Effector memory CD8-positive, alpha-beta T cell (primary cell): ENCODE data around the gene SLC6A20.
A peak's percentile ranks its signal among the peaks of the same experiment; 100 is the strongest.

Experiments
- ATAC-seq: fragments of 150-1000 bp; cut with Tn5 transposase; replicated peaks from 2 replicates; pipeline ENCODE4 v1.10.0; 2021; ENCODE audit warnings: mild to moderate bottlenecking, moderate library complexity
- DNase-seq, 3 experiments: peaks; one replicate each; pipeline ENCODE4 v3.0.0; 2021
- H3K27ac Mint-ChIP-seq, 2 donors: one replicate each; pipeline ENCODE4 v1.8.0; 2022; ENCODE audit warnings: mild to moderate bottlenecking in 2 of 2, mixed read lengths in 2 of 2, moderate library complexity in 2 of 2
- H3K27me3 Mint-ChIP-seq, 2 donors: one replicate each; pipeline ENCODE4 v1.8.0; 2022; ENCODE audit warnings: mixed read lengths in 2 of 2
- H3K36me3 Mint-ChIP-seq: one replicate; pipeline ENCODE4 v1.8.0; 2022; ENCODE audit warnings: mild to moderate bottlenecking, moderate library complexity, mixed read lengths; ENCODE audit not compliant: insufficient read depth
- H3K4me1 Mint-ChIP-seq, 2 donors: one replicate each; pipeline ENCODE4 v1.8.0; 2022; ENCODE audit warnings: low read depth in 2 of 2, mixed read lengths in 2 of 2
- H3K4me3 Mint-ChIP-seq, 2 donors: one replicate each; pipeline ENCODE4 v1.8.0; 2022; ENCODE audit warnings: mild to moderate bottlenecking in 2 of 2, mixed read lengths in 2 of 2, moderate library complexity in 2 of 2
- H3K9me3 Mint-ChIP-seq, 2 donors: one replicate each; pipeline ENCODE4 v1.8.0; 2022; ENCODE audit warnings: mixed read lengths in 2 of 2

Gene SLC6A20

DNA sequence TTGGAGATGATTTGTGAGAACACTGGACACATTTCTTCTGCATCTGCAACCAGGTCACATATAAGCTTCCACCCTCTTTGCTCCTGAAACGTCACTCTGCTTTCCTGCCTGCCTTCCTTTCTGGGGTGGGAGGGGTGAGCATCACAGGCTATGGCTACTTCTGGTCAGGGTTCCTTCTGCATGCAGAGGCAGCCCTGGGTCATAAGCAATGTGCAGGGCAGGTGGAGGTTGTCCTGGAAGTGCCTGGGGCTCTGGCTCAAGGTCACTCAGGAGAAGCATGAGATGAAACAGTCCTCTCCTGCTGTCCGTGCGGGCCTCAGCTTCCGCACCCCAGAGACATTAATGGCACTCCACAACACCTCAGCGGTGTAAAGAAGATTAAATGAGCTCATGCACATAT lies 15.1 kb downstream of the SLC6A20 start:
- H3K27ac Mint-ChIP-seq = no peak overlapping the region
- peaks cover 0 to 2% of the 10 kb centered on the region in 2 donors for H3K9me3 Mint-ChIP-seq
- H3K4me3 Mint-ChIP-seq = no peak overlapping the region
- ATAC-seq (no peak), DNase-seq (no peak)
- H3K4me1 Mint-ChIP-seq = no peaks in the 10 kb centered on the region
- H3K36me3 Mint-ChIP-seq = no peaks in the 10 kb centered on the region
- peaks cover 0 to 9% of the 10 kb centered on the region in 2 donors for H3K27me3 Mint-ChIP-seq

DNA sequence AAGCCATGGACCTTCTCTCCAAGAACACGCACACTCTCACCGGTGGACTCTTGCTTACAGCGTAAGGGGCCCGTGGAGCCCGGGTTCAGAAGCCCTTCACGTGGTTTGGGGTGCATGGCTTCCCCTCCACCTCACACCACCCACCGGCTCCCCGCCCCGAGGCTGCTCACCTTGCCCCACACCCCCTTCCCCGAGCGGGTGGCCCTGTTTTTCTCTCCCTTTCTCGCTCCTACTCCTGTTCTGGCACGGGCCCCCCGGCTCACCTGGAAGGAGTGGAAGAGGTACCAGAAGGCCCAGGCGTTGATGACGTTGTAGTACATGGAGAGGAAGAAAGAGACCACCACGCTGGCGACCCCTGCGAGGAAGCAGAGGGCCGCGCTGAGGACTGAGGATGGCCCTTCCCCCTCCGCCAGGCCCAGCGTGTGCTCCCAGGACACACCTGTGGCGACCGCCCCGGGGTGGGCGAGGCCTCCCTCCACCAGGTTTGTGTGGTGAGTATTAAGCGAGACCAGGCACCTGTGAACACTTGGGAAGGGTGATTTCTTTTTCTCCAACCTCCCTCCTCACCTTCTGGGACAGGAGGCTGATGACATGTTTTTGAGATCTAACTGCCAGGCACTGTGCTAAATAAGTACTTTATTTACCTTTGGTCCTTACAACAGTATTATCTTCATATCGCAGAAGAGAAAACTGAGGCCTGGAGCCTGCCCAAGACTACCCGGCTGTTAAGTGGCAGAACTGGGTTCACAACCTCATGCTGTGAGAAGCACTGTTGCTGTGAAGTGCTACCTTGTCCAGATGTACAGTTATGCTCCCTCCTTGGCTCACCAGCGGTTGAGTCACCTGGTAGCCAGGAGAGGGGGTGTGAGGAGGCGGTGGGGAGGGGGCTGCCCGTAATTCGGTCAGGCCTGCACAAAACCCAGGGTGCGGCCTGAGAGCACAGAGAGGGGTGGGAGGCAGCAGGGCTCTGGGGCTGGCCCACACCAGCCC lies 16.3 kb downstream of the SLC6A20 start:
- Mint-ChIP-seq H3K4me1 (no peaks in the 10 kb centered on the region), H3K36me3 (no peaks in the 10 kb centered on the region), H3K27ac (no peak overlapping the region), H3K27me3 (peaks cover 0 to 10% of the 10 kb centered on the region in 2 donors), H3K9me3 (peaks cover 0 to 2% of the 10 kb centered on the region in 2 donors), H3K4me3 (no peak overlapping the region)
- ATAC-seq = no peak
- no peak for DNase-seq

DNA sequence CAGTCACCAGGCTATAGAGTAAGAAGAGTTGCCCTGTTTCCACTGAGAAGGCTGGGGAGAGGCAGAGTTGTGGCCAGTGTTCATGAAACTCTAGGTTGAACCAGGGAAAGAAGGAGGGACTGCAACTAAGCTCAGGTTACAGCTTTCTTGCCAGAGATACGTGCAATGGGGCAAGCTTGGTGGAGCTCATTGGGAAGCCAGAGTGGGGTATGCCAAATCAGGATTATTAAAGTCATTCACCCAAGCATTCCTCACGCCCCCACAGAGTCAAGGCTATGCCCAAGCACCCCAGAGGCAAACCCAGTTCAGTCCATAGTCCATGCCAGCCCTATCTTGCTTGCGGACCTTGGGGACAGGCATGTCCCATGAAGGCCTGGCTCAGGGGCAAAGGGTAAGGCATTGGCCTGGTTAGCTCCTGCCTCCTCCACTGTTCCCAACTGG lies 17.6 kb downstream of the SLC6A20 start:
- H3K4me3 Mint-ChIP-seq = no peak overlapping the region
- no peak overlapping the region for H3K27ac Mint-ChIP-seq
- DNase-seq (no peak), ATAC-seq (no peak)
- no peaks in the 10 kb centered on the region for H3K36me3 Mint-ChIP-seq
- H3K4me1 Mint-ChIP-seq = peaks cover 2 to 4% of the 10 kb centered on the region in 2 donors
- H3K27me3 Mint-ChIP-seq = peaks cover 0 to 16% of the 10 kb centered on the region in 2 donors
- no peaks in the 10 kb centered on the region for H3K9me3 Mint-ChIP-seq

DNA sequence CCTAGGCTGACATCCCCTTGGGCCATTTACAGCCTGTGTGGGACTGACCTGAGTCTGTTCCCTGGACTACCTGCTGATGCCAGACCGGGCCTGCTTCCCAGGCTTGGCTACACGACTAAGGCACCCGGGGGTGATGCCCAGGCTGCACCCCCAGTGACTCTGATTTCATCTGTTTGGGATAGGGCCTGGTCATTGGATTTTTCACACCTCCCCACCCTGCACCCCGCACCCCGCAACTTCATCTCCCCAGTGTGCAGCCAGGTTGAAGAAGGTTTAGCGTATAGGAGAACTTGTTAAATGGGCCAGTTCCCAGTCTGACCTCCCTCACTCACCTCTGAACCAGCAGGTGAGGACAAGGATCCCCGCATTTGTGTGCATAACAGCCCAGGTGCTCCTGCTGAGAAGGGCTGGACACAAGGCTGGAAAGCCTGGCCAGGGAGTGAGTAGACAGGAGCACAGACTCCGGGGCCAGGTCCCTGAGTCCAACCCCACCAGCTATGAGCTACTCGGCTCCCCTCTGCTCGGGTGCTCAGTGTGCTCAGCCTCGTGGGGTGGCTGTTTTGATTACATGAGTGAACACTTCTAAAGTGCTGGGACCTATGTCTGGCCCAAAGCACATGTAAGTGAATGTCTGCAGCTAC lies 18.5 kb downstream of the SLC6A20 start:
- Mint-ChIP-seq H3K36me3 (no peaks in the 10 kb centered on the region), H3K9me3 (no peaks in the 10 kb centered on the region), H3K27me3 (peaks cover 0 to 16% of the 10 kb centered on the region in 2 donors), H3K4me3 (no peak overlapping the region), H3K4me1 (peaks cover 5 to 9% of the 10 kb centered on the region in 2 donors), H3K27ac (no peak overlapping the region)
- no peak for ATAC-seq
- no peak for DNase-seq

DNA sequence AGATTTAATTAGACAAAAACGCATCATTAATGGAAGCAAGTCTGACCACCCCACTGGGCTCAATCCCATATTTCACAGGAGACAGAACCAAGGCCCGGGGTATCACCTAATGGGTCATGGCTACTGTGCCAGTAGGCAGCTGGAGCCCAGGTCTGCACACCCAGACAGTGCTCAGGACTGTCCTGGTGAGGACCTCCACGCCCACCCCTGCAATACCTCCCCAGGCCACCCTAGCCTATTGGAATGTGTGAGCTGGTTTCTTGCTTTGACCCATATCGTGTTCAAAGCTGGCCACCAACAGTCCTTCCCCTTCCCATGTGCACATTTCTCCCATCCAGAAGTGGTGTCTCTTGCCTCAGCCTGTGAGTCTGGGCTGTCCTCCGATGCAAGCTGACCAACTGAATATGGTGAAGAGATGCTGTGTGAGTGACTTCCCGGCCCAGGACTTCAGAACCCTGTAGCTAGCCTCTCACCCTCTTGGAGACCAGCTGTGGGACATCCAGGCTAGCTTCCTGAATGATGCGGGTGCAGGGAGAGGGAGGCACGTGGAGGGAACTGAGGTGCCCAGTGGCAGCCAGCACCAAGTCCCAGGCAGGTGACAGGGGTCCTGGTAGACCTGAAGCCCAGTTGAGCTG lies 19.1 kb downstream of the SLC6A20 start:
- H3K27me3 Mint-ChIP-seq = peaks cover 0 to 16% of the 10 kb centered on the region in 2 donors
- DNase-seq (no peak), ATAC-seq (no peak)
- no peaks in the 10 kb centered on the region for H3K9me3 Mint-ChIP-seq
- no peak overlapping the region for H3K27ac Mint-ChIP-seq
- H3K4me1 Mint-ChIP-seq = peaks cover 7 to 15% of the 10 kb centered on the region in 2 donors
- no peaks in the 10 kb centered on the region for H3K36me3 Mint-ChIP-seq
- no peak overlapping the region for H3K4me3 Mint-ChIP-seq

DNA sequence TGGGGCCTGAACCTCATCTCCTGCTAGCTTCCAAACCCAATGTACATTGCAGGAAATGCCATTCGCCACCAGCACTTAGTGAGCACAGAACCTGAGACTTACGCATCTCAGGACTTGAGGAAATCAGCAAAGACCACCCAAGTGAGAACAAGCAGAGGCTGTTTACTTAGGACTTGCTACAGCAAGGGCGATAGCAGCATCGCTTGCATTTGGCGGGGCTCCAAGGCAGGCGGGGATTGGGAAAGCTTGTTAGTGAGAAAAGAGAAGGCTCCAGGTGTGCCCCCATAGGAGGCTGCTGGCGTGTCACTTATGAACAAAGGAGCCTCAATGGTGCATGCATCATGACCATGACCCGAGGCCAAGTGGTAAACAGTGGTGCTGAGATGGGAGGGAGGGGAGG lies 19.7 kb downstream of the SLC6A20 start:
- Mint-ChIP-seq H3K9me3 (no peaks in the 10 kb centered on the region), H3K27ac (no peak overlapping the region), H3K4me1 (peaks cover 7 to 20% of the 10 kb centered on the region in 2 donors), H3K4me3 (no peak overlapping the region), H3K36me3 (peaks cover under 1% of the 10 kb centered on the region), H3K27me3 (peaks cover 0 to 16% of the 10 kb centered on the region in 2 donors)
- ATAC-seq (no peak), DNase-seq (no peak)

DNA sequence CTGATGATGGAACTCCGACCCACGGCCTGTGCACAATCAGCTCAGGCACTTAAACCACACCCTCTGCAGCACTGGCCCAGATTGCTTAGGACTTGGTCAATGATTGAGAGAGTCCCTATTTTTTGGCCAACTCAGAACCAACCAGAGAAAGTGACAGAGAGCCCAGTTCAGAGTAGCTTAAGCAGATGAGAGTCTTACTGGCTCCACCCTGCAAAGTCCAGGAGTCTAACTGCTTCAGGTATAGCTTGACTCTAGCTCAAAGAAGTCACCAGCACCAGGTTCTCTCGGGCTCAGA lies 20.1 kb downstream of the SLC6A20 start:
- H3K36me3 Mint-ChIP-seq = peaks cover 3% of the 10 kb centered on the region
- DNase-seq (no peak), ATAC-seq (no peak)
- H3K4me1 Mint-ChIP-seq = peaks cover 7 to 21% of the 10 kb centered on the region in 2 donors
- no peak overlapping the region for H3K27ac Mint-ChIP-seq
- no peak overlapping the region for H3K4me3 Mint-ChIP-seq
- H3K9me3 Mint-ChIP-seq = no peaks in the 10 kb centered on the region
- peaks cover 0 to 16% of the 10 kb centered on the region in 2 donors for H3K27me3 Mint-ChIP-seq

DNA sequence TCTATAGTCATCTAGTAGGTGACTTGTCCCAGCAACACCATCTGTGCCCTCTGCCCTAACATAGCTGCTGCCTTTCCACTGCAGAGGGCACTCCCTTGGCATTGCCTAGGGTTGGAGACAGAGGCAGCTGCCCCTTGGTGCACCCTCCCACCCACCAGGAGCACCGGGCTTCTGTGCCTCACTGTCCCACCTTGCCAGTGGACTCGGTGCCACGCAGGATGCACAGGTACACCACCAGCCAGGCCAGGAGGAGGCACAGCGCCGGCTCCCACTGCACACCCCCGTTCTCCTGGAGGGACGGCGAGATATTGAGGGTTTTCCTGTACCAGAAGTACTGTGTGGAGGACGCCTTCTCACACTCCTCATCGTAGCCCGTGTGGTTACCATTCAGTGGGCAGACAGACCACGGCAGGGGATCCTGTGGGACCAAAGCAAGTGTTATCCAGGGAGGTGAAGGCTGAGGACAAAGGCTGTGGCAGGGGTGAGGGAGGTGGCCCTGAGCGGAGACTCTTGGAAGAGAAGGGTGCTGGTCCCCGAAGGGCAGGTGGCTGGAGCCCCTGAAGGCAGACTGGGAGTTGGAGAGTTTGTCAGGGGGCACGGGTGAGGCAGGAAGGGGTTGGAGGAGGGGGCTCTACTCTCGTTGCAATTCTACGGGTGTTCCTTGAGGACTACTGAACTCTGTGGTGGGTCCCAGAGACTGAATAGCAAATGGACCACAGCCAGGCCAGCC lies 20.6 kb downstream of the SLC6A20 start:
- Mint-ChIP-seq H3K9me3 (no peaks in the 10 kb centered on the region), H3K27me3 (peaks cover 0 to 16% of the 10 kb centered on the region in 2 donors), H3K36me3 (peaks cover 3% of the 10 kb centered on the region), H3K27ac (no peak overlapping the region), H3K4me1 (peaks cover 7 to 23% of the 10 kb centered on the region in 2 donors), H3K4me3 (no peak overlapping the region)
- DNase-seq = no peak
- ATAC-seq = no peak

DNA sequence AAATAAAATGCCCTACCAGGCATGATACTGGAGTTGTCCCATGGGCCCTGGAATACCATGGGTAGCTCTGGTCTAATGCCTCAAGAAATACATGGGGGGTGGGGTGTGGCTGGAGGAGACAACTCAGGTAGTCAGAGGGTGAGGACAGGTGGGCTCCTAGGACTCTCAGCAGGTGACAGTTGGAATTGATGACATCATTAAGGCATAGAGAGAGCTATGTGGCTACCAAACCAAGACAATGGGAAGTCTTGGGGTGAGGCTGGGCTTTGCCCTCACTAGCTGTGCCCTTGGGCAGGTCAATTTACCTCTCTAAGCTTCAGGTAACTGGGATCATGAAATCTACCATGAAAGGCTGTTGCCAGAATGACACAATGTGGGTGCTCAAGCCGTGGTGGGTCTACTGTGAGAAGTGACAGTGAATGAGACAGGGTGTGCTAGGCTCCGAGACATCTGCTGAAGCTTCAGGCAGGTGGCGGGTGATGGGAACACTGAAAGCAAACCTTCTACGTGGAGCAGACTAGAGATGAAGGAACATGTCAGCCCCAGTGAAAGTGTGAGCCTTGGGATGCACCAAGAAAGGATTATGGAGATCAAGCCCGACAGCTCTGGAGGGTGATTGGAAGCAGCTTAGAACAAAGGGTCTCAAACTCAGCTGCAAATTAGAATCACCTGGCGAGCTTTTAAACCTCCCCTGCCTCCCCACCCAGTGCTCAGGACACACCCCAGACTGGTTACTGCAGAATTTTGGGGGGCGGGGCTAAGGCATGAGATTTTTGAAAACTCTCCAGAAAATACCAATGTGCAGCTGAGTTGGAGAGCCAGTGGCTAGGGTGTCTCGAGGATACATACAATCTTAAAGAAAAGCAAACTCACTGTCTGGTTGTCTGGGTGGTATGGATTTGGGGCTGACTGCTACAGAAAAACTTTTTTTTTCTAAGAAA lies 21.5 kb downstream of the SLC6A20 start:
- no peak overlapping the region for H3K4me3 Mint-ChIP-seq
- H3K4me1 Mint-ChIP-seq = peaks cover 7 to 23% of the 10 kb centered on the region in 2 donors
- no peak for DNase-seq
- H3K27me3 Mint-ChIP-seq = peaks cover 0 to 16% of the 10 kb centered on the region in 2 donors
- H3K9me3 Mint-ChIP-seq = no peaks in the 10 kb centered on the region
- peaks cover 3% of the 10 kb centered on the region for H3K36me3 Mint-ChIP-seq
- H3K27ac Mint-ChIP-seq = peak overlapping the region in 1 of 2 donors; percentile 18
- ATAC-seq = no peak

DNA sequence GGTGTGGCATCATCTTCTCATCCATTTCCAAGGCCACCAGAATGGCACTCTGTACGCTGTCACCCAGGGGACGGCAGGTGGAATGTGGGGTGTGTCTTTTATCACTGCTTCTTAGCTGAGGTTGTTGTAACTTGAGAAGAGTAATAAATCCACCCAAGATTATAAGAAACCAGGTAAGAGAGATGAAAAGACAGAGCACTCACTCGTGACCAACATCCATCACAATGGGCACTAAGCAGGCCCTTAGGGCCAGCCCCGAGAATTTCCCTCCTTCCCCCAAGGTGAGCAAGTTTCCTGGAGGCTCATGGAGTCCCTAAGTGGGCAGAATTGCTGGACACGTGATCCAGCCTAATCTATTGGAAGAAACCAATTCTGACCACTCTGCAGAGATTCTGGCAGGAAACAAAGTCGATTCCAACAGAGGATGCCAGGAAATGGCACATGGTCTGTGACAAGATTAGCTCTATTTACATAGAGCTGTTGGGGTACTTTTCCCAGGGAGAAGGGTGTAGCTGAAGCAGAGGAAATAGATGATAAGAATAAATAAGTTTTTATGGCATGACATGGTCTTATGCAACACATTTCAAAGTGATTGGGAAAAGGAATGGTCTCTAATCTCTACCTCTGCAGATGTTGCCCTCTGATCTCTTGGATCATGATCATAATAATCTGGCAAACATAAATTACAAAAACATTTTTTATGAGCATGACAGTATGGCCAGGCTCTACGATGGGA lies 22.5 kb downstream of the SLC6A20 start:
- H3K9me3 Mint-ChIP-seq = no peaks in the 10 kb centered on the region
- DNase-seq = no peak
- H3K4me1 Mint-ChIP-seq = peaks cover 7 to 23% of the 10 kb centered on the region in 2 donors
- no peak overlapping the region for H3K27ac Mint-ChIP-seq
- peak overlapping the region in 1 of 2 donors; percentile 8 for H3K4me3 Mint-ChIP-seq
- ATAC-seq = no peak
- H3K27me3 Mint-ChIP-seq = peaks cover 0 to 8% of the 10 kb centered on the region in 2 donors
- peaks cover 3% of the 10 kb centered on the region for H3K36me3 Mint-ChIP-seq

DNA sequence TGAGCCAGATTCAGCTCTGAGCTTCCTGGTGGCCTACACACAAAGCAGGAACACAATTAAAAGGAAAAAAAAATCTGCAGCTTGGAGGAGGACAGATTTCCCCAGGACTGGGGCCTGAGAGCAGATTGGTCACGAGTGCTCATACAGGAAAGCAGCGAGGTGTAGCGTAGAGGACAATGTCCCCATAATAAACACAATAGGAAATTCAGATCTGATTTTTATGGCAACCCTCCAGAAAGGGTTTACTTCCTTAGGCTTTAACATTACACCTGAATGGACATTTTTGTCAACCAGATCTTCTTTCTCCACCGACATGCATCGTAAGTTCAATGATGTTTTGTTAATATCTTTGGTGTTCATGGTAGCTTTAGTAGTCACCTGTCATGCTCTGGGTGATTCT lies 23.3 kb downstream of the SLC6A20 start:
- Mint-ChIP-seq H3K27me3 (peaks cover 0 to 8% of the 10 kb centered on the region in 2 donors), H3K4me3 (peak overlapping the region in 1 of 2 donors; percentile 17), H3K27ac (peak overlapping the region in 1 of 2 donors; percentile 49), H3K36me3 (peaks cover 3% of the 10 kb centered on the region), H3K4me1 (peaks cover 7 to 23% of the 10 kb centered on the region in 2 donors), H3K9me3 (no peaks in the 10 kb centered on the region)
- DNase-seq (no peak), ATAC-seq (no peak)
